Measurements from ENCODE around the gene RIC1.
"Not testable (repeated sequence)": the region's sequence is repeated elsewhere in the genome, so short reads cannot be mapped to it uniquely, and the experiment has no call there.

Gene RIC1

DNA sequence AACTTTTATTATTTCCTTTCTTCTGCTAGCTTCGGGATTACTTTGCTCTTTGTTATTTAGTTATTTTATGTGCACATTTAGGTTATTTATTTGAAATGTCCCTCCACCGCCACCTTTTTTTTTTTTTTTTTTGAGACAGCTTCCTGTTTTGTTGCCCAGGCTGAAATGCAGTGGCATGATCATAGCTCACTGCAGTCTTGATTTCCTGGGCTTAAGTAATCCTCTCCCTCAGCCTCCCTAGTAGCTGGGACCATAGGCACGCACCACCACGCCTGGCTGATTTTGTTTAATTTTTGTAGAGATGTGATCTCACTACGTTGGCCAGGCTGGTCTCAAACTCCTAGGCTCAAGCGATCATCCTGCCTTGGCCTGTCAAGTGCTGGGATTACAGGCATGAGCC lies 38.5 kb downstream of the RIC1 start:
- no peak for DNase-seq (ENCODE audit: low spot score)

DNA sequence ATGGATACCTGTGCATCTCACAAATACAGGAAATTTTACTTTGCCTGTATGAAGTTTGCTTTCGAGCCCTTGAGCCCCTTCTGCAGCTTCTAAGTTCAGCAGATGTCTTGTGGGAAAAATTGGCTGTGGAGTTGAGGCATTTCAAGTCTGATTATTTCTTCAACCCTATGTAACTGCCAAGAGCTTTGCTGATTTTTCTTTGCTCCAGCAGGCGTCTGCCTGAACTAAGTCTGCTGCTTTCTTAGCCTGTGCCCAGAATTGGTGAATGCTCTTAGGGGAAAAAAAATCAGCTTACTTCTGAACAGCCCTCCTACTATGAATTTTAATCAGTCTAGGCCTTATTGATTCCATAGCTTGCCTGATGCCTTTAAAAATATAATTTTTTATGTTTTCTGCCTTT lies 41.2 kb downstream of the RIC1 start:
- DNase-seq (ENCODE audit: low spot score) = no peak

DNA sequence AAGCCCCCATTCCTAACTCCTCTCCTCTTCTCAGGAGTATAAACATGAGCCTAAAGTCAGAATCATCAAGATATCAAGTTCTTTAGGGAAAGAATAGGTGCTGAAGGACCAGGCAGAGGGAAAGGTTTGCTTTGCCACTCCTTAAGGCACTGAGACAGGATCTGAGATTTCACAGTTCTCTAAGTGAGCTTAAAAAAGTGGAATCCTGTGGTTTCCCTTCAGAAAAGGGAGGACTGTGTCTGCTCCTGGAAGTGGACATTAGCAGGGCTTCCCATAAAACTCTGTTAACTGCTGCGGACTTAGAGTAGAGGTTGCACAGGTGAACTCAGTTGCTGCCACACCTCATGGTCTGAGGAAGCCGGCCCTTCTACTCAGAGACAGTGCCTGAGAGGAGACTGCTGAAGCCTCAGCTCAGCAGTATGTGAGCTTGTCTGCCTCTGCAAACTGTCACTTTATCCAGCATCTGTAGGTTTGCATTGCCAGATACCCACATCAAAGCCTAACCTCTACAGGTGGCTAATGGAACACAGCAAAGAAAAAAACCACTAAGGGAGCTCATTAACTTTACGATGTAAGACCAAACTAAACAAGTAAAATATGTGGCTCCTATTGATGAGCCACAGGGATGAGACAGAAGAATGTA lies 42.9 kb downstream of the RIC1 start:
- no peak for DNase-seq (ENCODE audit: low spot score)

DNA sequence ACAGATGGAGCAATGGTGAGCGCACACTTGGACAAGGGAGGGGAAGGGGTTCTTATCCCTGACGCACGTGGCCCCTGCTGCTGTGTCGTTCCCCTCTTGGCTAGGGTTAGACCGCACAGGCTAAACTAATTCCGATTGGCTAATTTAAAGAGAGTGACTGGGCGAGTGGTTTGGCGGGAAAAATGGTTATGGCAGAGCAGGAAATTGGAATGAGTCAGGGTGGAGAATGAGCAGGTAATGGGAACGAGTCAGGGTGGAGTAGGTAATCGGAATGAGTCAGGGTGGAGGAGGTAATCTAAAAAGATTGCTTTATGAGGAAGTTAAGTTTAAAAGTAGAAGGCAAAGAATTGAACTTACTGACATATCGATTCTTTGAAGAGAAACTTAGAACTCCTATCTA lies 46.1 kb downstream of the RIC1 start:
- not testable (repeated sequence) for DNase-seq (ENCODE audit: low spot score)

DNA sequence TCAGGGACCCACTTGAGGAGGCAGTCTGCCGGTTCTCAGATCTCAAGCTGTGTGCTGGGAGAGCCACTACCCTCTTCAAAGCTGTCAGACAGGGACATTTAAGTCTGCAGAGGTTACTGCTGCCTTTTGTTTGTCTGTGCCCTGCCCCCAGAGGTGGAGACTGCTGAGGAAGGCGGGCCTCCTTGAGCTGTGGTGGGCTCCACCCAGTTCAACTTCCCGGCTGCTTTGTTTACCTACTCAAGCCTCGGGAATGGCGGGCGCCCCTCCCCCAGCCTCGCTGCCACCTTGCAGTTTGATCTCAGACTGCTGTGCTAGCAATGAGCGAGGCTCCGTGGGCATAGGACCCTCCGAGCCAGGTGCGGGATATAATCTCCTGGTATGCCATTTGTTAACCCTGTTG lies 54.7 kb downstream of the RIC1 start:
- not testable (repeated sequence) for DNase-seq (ENCODE audit: low spot score)

DNA sequence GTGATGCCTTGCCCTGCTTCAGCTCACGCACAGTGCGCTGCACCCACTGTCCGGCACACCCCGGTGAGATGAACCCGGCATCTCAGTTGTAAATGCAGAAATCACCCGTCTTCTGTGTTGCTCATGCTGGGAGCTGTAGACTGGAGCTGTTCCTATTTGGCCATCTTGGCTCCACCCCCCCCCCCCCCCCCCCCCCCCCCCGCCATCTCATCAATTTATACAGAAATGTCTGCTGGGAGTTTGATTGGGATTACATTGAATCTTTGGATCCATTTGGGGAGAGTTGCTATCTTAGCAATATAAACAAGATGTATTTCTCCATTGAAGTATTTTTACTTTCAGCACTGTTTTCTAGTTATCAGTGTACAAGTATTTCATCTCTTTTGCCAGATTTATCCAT lies 55.2 kb downstream of the RIC1 start:
- DNase-seq (ENCODE audit: low spot score) = no peak

DNA sequence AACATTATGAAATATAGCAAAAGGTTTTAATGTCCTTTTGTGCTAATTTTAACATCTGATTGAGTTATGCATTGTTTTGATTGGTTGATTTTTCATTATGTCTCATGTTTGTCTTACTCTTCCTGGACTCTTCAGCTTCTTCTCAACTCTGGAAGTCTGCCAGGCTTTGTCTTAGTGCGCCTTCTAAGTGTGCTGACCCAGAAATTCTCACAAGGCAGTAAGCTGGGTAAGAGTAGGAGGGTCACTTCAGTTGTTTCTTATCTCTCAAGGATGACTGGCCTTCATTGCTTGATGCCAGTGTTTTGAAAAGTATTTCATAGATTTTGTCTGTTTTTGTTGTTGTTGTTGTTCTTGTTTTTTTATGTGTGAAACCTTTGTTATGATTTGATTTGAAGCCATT lies 59.2 kb downstream of the RIC1 start:
- DNase-seq (ENCODE audit: low spot score) = no peak

DNA sequence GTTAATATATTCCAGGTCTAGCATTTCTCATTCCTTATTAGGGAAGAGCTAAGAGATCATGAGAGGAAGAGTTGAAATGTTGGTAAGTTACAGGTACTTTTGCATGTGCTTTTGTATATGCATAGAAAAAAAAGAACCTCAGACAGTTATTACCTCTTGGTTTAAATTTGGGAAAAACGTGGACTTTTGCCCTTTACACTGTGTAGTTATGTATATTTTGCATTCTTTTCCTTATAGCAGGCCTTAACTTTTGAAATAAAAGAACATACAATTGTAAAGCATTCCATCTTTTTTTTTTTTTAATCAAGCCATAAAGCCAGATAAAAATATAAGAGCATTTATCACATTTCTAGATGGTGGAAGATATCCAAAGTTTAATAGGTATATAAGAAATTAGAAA lies 61.4 kb downstream of the RIC1 start:
- DNase-seq (ENCODE audit: low spot score) = no peak

DNA sequence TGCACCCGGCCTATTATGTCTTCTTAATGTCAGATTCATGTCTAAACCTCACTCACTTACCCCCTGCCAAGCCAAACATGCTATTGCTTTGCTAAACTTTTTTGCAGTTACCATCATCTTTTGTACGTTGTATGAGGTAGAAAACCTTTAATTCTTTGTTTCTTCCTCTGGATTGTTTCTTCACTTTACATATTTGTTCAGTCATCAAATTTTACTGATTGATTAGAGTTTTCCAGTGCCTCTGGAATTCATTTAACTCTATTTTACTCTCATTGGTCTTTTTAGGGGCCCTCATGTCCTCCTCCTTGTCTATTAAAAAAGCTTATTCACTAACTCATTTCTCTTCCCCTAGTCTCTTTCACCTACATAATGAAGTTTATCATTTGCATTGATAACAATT lies 67.0 kb downstream of the RIC1 start:
- DNase-seq (ENCODE audit: low spot score) = no peak

DNA sequence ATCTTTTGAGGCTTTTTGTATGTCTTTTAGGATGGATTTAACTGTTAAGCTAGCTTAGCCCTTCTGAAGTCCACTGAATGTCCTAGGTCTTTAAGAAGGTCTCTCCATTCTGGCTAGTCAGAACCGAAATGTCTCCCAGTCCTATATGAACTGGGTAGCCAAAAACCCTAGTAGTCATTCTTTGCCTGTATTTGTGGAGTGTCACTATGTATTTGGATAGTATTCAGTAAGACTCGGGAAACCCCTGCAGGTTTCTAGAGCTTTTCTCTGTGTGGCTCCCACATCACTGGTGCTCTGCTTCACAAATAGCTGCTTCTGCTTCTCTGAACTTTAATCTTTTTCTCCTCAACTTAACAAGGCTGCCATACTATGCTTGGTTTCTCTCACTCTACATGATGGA lies 68.0 kb downstream of the RIC1 start:
- DNase-seq (ENCODE audit: low spot score) = no peak

DNA sequence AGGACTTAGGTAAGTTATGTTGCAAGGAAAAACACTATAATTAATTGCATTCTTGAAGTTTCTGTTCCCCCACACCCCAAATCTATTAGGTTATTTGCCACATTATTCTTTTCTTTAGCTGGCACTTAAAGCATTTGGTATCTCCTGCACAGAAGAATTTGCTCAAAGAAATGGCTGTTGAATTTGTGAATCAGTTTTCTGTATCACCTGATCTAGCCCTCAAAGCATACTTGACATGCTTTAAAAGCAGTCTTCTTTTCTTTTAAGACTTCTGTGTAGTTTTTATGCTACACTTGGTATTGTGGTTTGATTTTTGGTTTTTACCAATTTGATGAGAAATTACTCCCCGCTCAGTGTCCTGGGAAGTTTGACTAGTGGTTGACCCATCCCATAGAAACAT lies 69.1 kb downstream of the RIC1 start:
- DNase-seq (ENCODE audit: low spot score) = no peak

DNA sequence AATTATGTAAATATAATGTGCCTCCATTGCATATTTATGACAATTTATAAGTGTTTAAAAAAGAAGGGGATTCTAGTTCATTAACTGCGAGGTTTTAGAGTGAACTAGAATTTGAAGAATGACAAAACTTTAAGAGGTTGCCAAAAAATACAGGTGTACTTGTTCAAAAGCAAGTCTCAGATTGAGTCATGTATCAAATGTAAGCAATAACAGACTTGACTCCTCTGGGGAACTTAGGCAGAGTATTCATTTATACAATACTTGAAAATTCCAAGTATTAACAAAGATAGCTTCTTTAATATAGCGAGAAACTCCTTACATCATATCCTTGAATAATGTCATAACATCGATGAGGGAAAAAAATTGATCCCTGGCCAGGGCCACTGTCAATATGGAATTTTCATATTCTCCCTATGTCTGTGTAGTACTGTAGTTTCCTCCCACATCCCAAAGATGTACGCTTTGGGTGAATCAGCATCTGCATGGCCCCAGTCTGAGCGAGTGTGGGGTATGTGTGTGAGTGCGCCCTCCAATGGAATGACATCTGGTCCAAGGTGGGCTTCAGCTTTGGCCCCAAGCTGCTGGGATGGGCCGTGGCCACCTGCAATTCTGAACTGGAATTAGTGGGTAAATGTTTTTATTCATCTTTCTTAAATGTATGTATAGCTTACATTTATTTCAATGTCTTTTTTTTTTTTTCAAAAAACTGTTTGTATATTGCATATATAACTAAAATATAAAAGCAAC lies 70.1 kb downstream of the RIC1 start:
- no peak for DNase-seq (ENCODE audit: low spot score)

DNA sequence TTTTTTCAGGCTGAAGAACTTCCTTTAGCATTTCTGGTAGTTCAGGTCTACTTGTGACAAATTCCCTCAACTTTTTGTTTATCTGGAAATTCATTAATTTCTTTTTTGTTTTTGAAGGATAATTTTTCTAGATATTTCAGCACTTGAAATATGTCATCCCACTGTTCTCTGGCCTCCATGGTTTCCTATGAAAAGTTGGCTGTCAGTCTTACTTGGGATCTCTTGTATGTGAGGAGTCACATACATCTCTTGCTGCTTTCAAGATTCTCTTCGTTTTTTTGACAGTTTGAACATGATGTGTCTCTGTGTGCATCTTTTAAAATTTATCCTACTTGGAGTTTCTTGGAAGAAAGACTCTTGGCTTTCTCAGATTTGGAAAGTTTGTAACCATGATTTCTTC lies 79.5 kb downstream of the RIC1 start:
- no peak for DNase-seq (ENCODE audit: low spot score)

DNA sequence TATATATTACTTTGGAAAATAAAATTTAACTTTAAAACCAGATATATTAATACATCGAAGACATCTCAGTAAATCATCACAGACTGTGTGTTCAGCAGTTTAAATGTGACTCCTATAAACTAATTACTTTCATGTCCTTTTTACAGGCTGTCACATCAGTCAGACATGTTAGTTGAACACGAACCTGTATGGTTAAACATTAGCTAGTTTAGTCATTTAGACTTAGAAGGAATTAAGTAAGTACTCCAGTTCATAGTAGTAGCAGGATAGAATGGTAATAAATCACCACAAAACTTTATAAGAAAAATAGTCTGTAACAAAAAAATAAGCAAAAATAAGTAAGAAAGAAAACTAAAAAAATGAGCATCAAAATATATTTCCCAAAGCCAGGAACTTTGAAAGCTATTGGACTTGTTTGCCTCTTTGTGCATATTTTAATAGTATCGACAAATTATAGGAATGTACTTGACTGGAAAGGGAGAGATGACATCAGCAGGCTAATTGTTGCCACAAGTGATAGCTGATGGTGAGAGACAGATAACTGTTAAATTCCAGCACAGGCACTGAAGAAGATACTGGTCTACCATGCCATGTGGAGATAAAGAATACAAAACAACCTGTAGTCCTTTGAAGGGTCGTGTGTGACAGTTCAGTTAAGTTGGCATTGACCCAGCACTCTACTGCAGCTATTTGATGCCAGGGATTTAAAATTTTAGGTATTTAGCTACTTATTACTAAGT lies 83.9 kb downstream of the RIC1 start:
- DNase-seq (ENCODE audit: low spot score) = no peak

DNA sequence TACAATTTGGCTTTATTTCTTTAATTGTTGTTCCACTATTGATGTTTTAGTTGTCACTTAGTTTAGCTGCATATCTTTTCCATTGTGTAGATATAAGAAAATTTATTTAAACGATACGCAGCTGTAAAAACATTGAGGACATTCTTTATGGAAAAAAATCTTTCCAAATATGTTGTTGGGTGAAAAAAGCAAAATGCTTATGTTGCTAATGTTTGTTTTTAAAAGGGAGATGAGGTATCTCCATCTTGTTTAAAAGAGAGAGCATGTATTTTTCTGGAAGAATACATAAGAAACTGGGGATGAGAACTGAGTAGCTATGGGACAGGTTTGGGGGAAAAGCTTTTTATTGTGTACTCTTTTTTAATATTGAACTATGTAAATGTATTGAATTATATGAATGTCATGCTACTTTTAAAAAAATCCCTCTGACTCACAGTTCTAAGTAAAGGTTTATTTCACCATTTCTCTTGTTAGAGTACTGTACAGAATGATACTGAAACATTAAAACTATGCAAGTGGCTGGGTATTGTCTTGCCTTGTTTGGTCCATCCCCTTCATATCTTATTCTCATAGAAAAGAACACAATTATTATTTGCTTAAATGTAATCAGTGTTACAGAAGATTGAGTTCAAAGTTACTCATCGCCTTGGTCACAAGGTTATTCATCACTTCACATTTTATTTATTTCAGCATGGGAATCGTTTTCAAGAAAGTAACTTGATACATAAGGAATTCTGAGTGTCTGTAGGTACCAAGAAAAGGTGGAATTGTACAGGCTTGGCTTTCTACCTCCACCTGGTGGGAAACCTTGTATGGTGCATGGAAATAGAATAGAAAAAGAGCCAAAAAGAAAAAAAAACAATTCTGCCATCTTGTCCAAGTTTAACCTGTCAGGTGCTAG lies 85.8 kb downstream of the RIC1 start:
- DNase-seq (ENCODE audit: low spot score) = no peak

DNA sequence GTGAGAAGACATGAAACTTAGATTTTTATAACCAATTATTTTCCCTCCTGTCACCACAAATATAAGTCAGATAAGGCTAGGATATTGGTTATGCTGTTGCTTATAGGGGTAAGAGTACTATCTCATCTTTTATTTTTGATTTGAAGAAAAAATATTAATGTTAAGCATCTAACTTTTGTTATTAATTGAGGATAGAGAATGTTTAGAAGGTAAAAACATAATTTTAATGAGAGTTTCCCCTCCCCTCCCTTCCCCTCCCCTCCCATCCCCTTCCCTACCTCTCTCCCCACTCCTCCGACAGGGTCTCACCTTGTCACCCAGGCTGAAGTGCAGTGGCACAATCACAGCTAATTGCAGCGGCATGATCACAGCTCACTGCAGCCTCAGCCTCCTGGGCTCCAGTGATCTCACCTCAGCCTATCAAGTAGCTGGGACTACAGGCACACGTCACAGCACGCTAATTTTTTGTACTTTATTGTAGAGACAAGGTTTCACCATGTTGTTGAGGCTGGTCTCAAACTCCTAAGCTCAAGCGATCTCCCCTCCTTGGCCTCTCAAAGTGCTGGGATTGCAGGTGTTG lies 86.7 kb downstream of the RIC1 start:
- no peak for DNase-seq (ENCODE audit: low spot score)

DNA sequence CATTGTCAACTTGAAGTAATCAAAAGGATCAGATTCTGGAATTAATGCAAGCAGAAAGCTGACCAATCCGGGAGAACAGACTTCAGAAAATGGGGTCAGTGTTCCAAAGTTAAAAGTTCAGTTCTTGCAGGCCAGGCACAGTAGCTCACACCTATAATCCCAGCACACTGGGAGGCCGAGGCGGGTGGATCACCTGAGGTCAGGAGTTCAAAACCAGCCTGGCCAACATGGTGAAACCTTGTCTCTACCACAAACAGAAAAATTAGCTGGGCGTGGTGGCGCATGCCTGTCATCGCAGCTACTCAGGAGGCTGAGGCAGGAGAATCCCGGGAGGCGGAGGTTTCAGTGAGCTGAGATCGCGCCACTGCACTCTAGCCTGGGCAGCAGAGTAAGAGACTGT lies 88.5 kb downstream of the RIC1 start:
- not testable (repeated sequence) for DNase-seq (ENCODE audit: low spot score)

DNA sequence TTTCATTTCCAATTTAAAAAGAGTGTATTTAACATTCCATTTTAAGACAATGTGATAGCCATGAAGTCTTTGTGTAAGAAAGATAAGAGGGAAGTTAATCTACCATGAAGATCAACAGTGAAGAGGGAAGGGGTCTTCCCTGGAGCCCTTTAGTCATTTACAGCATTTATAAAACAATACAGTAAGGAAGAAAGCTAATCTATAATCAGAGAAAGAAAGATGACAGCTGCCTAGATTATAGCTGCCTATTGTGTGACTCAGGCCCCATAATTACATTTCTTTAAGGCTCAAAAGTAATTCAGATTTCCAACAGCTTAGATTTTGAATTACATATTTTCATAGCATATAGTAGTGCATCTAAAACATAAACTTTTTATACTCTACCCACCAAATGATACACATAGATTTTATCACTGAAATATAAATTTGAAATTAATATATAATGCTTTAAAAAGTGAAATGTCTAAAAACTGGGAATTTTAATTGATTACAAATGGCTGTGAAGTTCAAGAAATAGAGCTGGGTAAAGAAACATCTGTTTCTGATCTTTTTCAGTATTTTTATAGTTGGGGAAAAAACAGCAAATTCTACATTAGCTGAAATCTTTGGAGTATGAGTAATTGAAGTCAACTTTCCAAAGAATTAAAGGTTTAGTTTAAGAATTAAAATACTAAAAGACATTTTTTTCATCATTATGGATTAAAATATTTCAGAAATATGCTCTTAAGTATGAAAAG lies 89.6 kb downstream of the RIC1 start:
- DNase-seq (ENCODE audit: low spot score) = no peak

DNA sequence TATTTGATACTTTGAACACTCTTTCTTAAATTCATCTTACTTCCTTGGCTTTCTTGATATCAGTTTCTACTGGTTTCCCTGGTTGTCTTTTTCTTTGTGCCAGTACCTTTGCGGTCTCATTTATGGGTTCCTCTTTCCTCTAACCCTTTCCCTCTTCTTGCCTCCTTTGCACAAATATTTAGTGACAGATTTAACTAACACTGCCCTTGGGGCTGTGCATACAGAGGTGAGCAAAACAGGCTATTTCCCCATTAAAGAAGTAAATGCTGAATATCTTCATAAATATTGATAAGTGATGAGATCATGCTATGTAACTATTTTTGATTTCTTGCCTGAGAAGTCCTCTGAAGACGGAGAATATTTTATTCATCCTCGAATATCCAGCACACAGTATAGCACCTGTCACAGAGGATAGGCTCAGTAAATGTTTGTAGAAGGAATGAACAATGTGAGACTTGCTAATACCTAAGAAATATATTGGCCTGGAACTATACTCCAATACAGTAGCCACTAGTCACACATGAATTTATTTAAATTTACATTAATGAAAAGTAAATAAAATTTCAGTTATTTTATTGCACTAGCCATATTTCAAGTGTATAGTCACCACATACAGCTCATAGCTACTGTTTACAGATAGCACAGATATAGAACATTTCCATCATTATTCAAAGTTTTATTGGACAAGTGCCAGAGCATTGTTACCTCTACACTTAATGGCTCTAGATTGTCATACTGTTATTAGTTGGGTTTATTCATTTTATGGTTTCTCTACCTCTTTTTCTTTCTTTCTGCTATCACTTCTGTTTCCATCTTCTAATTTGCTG lies 90.4 kb downstream of the RIC1 start:
- DNase-seq (ENCODE audit: low spot score) = no peak

DNA sequence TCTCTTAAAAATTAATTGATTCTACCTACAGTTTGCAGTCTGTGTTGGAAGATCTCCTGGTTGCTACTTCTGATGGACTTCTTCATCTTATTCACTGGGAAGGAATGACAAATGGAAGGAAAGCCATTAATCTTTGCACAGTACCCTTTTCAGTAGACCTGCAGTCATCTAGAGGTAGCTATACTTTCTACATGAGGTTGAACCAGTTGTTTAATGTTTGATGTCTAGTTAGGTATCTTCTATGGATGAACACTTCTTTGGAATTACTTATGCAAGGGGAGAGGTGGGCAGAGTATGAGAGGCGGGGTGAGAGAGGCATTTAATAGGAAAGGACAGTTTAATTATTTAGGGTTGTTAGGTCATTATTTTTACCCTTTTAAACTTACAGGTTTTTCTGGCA lies 91.2 kb downstream of the RIC1 start:
- DNase-seq (ENCODE audit: low spot score) = no peak

Measured in ecto neural progenitor cell (in vitro differentiated cells).